ENCODE results near the gene OPRPN. TPM values are rescaled to one million over a fixed set of nuclear protein-coding genes. Genes with fewer than 3 reads are reported as not detected.

The OPRPN gene, protein sequence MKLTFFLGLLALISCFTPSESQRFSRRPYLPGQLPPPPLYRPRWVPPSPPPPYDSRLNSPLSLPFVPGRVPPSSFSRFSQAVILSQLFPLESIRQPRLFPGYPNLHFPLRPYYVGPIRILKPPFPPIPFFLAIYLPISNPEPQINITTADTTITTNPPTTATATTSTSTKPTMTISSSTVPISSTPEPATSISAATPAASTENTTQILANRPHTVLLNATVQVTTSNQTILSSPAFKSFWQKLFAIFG
- polyA plus RNA-seq (not detected in 3 replicates), polyA minus RNA-seq (not detected in 3 replicates)
- polyA plus RNA-seq (2011; ENCODE audit: low read depth): not detected
- polyA plus RNA-seq (2011; cell fraction: cytosol; rRNA removed): not detected in 2 replicates
- not detected in 2 replicates for polyA plus RNA-seq (2011; cell fraction: nucleus; rRNA removed)
- polyA plus RNA-seq (2012; ENCODE audit: low replicate concordance): not detected in 2 replicates
- polyA minus RNA-seq (2011; cell fraction: cytosol; rRNA and poly(A)+ RNA removed): not detected
- not detected in 2 replicates for polyA minus RNA-seq (2011; cell fraction: nucleus; rRNA and poly(A)+ RNA removed)

DNA sequence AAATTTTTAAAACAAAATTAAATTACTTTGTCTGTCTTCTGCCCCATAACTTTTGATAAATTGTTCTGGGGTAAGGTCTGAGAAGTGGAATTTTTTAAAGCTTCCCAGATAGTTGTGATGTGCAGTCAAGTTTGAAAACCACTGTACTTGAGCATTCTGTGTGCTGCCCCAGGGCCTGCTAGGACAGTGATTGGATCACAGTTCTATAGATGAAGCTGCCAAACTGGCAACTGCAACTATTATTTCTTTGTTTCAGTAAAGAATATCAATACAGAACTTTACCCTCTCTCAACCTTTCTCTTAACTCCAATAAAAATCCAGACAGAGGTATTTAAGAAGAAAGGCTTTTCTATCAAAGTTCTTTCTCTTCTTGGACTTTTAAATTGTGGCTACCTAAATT lies at the start of gene OPRPN:
Gene OPRPN (plus strand): TSS at position 361 of the 400 bp plus-strand sequence. CDS start 1,346 bp downstream, outside the sequence.
- H3K9ac ChIP-seq (ENCODE audit: control insufficient read depth, extremely low read depth, insufficient read depth, low read length): no peak within 1 kb of the TSS
- FAIRE-seq: no peak

DNA sequence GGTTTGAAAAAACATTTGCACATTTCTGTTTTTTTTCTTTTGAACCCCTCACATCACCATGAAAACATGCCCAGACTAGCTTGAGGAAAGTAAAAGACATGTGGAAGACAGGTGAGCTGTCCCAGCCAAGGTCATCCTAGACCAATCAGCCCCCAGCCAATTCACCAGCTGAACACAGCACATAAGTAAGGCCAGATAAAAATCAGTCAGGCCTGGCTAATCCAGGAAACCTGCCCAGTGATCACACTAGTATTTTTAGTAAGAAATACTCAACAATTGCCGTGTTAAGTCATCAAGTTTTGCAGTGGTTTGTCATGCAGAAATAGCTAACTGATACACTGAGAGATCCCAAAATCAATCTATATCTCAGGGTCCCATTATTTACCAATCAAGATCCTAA lies 41.6 kb upstream of the OPRPN start:
- Histone ChIP-seq H3K9me1 (ENCODE audit: control insufficient read depth, extremely low read depth, insufficient read depth, low read length) (no peaks in the 10 kb centered on the region), H3K4me3 (ENCODE audit: control insufficient read depth in 2 of 3, extremely low read depth in 1 of 3, insufficient read depth in 2 of 3, low read depth in 1 of 3, low read length in 3 of 3) (no peak overlapping the region), H3K9ac (ENCODE audit: control insufficient read depth, extremely low read depth, insufficient read depth, low read length) (no peak overlapping the region), H3K4me2 (ENCODE audit: control insufficient read depth, extremely low read depth, insufficient read depth, low read depth, low read length) (no peak overlapping the region), H3K36me3 (ENCODE audit: control insufficient read depth in 2 of 2, extremely low read depth in 1 of 2, insufficient read depth in 2 of 2, low read length in 2 of 2) (no peaks in the 10 kb centered on the region), H2AFZ (ENCODE audit: control insufficient read depth, low read length) (no peak overlapping the region), H4K20me1 (ENCODE audit: control insufficient read depth, extremely low read depth, insufficient read depth, low read length) (no peaks in the 10 kb centered on the region), H3K27ac (ENCODE audit: control insufficient read depth, insufficient read depth, low read length) (no peak overlapping the region), H3K4me1 (ENCODE audit: control insufficient read depth, extremely low read depth, insufficient read depth, low read length) (no peaks in the 10 kb centered on the region), H3K9me3 (ENCODE audit: control insufficient read depth, low read depth, low read length) (no peaks in the 10 kb centered on the region), H3K79me2 (ENCODE audit: control insufficient read depth, insufficient read depth, low read length) (no peaks in the 10 kb centered on the region), H3K27me3 (ENCODE audit: control insufficient read depth, extremely low read depth, insufficient read depth, low read length) (no peaks in the 10 kb centered on the region)
- dilution Hi-C loops (cut with MboI; ENCODE audit: extremely low pct_ligation_motif_present, low sequenced_read_pairs): no loop called here
- DNase-seq (ENCODE audit: low read depth, low spot score) (no peak), FAIRE-seq (no peak)
- no peak for TF ChIP-seq EZH2 (IDR thresholded peaks at IDR 0.05; ENCODE audit: low read length)
- TF ChIP-seq, protein P1, sequence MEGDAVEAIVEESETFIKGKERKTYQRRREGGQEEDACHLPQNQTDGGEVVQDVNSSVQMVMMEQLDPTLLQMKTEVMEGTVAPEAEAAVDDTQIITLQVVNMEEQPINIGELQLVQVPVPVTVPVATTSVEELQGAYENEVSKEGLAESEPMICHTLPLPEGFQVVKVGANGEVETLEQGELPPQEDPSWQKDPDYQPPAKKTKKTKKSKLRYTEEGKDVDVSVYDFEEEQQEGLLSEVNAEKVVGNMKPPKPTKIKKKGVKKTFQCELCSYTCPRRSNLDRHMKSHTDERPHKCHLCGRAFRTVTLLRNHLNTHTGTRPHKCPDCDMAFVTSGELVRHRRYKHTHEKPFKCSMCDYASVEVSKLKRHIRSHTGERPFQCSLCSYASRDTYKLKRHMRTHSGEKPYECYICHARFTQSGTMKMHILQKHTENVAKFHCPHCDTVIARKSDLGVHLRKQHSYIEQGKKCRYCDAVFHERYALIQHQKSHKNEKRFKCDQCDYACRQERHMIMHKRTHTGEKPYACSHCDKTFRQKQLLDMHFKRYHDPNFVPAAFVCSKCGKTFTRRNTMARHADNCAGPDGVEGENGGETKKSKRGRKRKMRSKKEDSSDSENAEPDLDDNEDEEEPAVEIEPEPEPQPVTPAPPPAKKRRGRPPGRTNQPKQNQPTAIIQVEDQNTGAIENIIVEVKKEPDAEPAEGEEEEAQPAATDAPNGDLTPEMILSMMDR (optimal IDR thresholded peaks at IDR 0.05 in 1 of 3, IDR thresholded peaks at IDR 0.05 in 1 of 3, conservative IDR thresholded peaks at IDR 0.05 in 1 of 3; ENCODE audit: extremely low read depth in 1 of 3, insufficient read depth in 2 of 3, low read length in 3 of 3): no peak

More for the DNA sequence above, at the start of gene OPRPN:
- no peak for DNase-seq (ENCODE audit: low read depth, low spot score)
- no peak within 1 kb of the TSS for H3K27ac ChIP-seq (ENCODE audit: control insufficient read depth, insufficient read depth, low read length)
- TF ChIP-seq, protein P1 (optimal IDR thresholded peaks at IDR 0.05 in 1 of 3, IDR thresholded peaks at IDR 0.05 in 1 of 3, conservative IDR thresholded peaks at IDR 0.05 in 1 of 3; ENCODE audit: extremely low read depth in 1 of 3, insufficient read depth in 2 of 3, low read length in 3 of 3): no peak
- TF ChIP-seq EZH2 (IDR thresholded peaks at IDR 0.05; ENCODE audit: low read length): no peak
- no peaks in the 10 kb centered on the region for H4K20me1 ChIP-seq (ENCODE audit: control insufficient read depth, extremely low read depth, insufficient read depth, low read length)
- no peak within 1 kb of the TSS for H3K4me3 ChIP-seq (ENCODE audit: control insufficient read depth in 2 of 3, extremely low read depth in 1 of 3, insufficient read depth in 2 of 3, low read depth in 1 of 3, low read length in 3 of 3)
- H3K36me3 ChIP-seq (ENCODE audit: control insufficient read depth in 2 of 2, extremely low read depth in 1 of 2, insufficient read depth in 2 of 2, low read length in 2 of 2): no peaks in the 10 kb centered on the region
- no peak within 1 kb of the TSS for H2AFZ ChIP-seq (ENCODE audit: control insufficient read depth, low read length)
- no peak within 1 kb of the TSS for H3K4me2 ChIP-seq (ENCODE audit: control insufficient read depth, extremely low read depth, insufficient read depth, low read depth, low read length)
- H3K79me2 ChIP-seq (ENCODE audit: control insufficient read depth, insufficient read depth, low read length): no peaks in the 10 kb centered on the region
- no peaks in the 10 kb centered on the region for H3K4me1 ChIP-seq (ENCODE audit: control insufficient read depth, extremely low read depth, insufficient read depth, low read length)
- H3K9me1 ChIP-seq (ENCODE audit: control insufficient read depth, extremely low read depth, insufficient read depth, low read length): no peaks in the 10 kb centered on the region
- H3K27me3 ChIP-seq (ENCODE audit: control insufficient read depth, extremely low read depth, insufficient read depth, low read length): no peaks in the 10 kb centered on the region
- dilution Hi-C loops (cut with MboI; ENCODE audit: extremely low pct_ligation_motif_present, low sequenced_read_pairs): loop anchor here (10.0 kb wide), 1 partner anchor 493 kb away; no protein-coding TSS in a partner anchor
- no peaks in the 10 kb centered on the region for H3K9me3 ChIP-seq (ENCODE audit: control insufficient read depth, low read depth, low read length)
